ENCODE measurements around the gene RGS13.

RGS13 gene, protein sequence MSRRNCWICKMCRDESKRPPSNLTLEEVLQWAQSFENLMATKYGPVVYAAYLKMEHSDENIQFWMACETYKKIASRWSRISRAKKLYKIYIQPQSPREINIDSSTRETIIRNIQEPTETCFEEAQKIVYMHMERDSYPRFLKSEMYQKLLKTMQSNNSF

GRCh38 chr1:192635939-192636338 lies at the start of gene RGS13:
TSS of gene RGS13 (plus strand) at chr1:192636147. CDS start at chr1:192644335, 8,188 bp downstream.
- no peak for DNase-seq

GRCh38 chr1:192587386-192588266 lies 48.3 kb upstream of the RGS13 start:
- DNase-seq, result no peak

- DNase-seq, result no peak
Measured at GRCh38 chr1:192588546-192588945, 47.4 kb upstream of the RGS13 start.

DNA sequence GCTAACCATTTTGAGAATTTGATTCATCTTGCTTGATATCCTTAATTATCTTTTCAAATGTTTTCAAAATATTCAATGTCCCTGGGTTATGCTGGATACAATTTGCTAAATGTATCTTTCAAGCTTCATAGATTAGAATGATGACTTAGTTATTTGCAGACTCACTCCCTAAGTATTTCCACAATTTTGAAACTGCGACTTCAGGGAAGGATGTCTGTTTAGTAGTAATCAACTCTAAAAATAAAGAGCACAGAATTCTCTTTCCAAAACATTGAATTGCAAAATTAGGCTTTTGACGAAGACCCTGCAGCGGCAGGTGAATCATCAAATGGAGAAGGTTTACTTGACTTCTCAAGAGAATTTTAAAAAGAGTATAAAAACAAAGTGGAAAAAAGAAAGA lies 46.1 kb upstream of the RGS13 start:
- no peak for DNase-seq

DNA sequence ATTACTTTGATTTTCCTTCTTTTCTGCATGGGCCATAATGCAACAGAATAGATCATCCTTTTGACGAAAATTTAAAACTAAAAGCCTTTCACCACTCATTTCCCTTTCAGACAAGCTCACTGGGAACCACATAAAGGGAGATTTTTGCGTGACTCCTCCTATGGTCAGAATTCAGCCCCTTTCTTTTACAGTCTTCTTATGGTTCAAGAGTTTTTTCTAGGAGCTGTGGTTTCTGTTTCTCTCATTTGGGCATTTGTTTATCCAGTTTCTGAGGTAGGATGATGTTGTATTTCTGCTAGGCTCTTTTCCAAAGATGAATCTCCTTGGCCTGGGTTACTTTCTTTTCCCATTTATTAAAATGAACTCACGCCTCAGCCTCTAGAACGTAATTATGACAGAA lies 43.4 kb upstream of the RGS13 start:
- DNase-seq, result no peak

DNA sequence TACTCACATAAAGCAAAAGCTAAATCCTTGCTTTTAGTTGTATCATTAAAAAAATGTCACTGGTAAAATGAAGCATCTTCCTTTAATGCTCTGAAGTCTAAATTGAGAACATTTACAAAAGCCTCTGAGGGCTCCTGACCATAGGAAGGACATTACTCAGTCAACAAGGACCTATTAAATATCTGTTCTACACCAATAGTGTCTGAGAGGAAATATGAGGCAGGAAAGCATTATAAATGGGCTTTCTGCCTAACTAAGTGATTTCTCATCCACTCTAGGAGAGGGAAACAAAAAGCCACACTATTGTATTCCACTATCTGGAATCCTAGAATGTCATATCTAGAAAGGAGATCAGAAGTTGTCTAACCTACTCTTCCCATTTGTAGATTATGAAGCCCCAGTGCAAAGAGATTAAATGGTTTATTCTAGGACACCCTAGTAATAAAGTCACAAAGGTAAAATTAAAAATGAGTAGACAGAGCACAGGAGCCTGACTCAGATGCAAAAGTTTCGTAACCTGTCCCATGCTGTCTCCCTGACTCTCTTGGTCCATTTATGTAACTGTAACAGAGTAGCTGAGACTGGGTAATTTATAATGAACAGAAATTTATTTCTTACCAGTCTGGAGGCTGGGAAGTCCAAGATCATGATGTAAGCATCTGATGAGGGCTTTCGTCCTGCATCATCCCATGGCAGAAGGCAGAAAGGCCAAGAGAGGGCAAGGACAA lies 42.8 kb upstream of the RGS13 start:
- DNase-seq, result no peak

- no peak for DNase-seq
Measured at GRCh38 chr1:192595299-192595698, 40.6 kb upstream of the RGS13 start.

GRCh38 chr1:192598589-192598988 lies 37.4 kb upstream of the RGS13 start:
- no peak for DNase-seq

GRCh38 chr1:192600275-192600674 lies 35.7 kb upstream of the RGS13 start:
- no peak for DNase-seq

DNA sequence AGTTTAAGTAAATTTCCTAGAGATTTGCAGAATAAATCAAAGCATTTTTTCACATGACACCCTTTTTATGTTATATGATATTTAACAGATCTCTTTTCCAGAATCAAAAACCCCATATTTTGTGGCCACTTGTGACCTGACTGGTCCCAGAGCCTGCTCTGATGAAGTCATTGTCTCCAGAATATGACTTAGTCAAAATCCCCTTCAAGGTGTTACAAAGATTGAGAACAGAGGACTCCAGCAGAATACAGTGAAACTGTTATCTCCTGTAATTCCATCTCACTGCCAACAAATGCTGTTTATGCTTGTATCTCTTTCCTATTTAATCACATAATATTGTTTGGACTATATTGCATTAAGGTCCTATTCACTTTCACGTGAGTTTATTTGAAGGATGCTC lies 34.8 kb upstream of the RGS13 start:
- no peak for DNase-seq

DNA sequence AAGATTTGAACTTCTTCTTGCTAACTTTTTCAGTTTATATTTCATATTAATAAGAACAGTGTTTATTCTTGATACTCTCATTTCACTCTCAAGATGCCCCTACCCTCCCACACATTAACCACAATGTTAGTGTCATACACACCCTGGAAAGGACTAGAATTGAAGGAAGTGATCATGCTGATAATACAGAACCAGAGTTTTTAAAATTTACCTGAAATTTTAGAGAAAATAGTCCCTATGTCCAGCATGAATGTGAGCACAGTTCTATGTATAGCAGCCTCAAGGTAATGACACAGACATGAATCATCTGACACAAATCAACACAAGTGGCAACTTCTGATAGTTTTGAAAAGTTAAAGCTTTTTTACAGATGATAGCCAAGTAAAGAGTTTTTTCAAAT lies 34.4 kb upstream of the RGS13 start:
- DNase-seq, result no peak

DNA sequence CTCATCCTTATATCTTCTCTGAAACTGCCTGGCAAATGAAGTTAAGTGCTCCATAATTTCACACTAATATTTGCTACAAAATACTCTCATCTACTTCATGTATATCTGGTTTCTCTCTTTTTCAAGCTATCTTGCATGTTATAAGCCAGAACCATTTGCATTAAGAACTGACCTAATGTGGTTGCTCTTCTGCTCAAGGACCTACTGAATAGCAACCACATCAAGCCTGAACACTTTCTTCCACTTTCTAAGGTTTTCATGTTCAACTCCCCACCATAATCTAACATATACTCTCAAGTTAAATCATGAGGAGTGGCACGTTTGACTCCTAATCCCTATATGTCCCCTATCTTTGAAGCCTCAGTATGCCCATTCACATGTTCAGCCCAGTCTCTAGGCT lies 33.2 kb upstream of the RGS13 start:
- DNase-seq, result no peak

- DNase-seq, result no peak
Measured at GRCh38 chr1:192603218-192603787, 32.6 kb upstream of the RGS13 start.

DNA sequence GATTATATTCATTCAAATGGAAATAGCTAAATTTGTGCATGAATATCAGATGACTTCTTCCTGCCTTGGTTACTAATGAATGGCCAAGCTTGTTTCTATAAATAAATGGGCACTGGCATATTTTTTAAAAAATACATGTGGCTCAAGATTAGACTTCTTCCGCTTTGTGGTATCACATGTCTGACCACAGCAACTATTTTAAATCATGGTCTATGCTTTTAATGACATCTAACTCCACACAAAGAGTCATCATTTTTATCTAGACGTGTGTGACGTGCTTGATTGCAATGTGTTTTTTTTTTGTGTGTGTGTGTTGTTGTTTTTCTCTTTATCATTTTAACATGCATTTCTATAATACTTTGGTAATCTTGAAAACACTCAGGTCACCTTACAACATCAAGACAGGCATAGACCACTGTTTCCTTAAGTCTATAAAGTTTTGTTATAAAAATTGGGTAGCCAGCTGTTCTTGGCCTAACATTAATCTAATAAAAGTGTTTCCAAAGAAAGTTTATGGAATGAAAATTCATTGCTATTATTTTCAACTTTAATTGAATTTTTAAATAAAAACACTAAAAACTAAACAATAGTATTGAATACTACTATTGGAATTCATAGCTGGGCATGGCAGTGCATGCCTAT lies 30.8 kb upstream of the RGS13 start:
- no peak for DNase-seq

GRCh38 chr1:192608671-192609070 lies 27.3 kb upstream of the RGS13 start:
- DNase-seq, result no peak

DNA sequence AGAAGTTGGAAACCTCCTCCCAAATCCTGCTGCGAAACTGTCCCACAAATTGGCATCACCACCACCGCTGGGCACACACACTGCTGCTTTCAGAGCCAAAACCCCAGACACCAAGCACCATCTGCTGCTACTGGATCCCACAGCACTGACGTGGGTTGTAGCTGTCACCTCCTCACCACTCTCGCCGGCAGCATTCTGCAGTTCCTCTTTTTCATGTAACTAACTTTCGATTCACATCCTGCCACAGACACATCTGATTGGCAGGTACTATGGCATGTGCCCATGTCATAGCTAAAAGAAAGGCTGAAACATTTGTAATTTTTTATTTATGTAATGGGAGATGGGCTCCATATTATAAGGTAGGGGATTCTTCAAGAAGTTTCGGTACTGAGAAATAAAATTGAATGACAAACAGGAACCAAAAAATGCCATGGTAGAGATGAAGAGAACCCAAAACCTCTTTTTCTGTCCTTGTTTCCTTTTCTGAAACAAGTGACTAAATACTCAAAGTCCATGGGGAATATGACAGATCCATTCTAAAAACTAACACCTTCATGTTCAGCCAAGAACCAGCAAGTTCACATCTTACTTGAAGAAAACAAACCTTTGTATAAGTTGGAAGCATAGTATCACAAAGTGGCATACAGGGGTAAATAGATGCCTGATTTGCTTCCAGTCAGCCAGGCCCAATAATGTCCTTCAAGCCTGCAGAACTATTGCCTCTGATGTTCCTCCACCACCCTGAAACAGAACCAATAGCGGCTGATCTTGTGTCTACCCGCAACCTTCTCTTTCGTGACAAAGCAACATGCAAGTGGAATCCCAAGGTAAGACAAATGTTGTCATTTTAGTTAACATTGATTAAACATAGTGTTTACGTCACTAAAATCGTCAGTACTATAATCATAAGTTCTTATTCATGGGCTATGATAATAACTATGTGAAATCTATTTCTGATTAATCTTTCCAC lies 26.6 kb upstream of the RGS13 start:
- peak; percentile 38 to 55 for DNase-seq

GRCh38 chr1:192610112-192610889 lies 25.6 kb upstream of the RGS13 start:
- DNase-seq, result no peak

GRCh38 chr1:192615055-192615454 lies 20.9 kb upstream of the RGS13 start:
- DNase-seq, result no peak

- DNase-seq, result no peak
Measured at GRCh38 chr1:192620071-192620635, 15.8 kb upstream of the RGS13 start.

DNA sequence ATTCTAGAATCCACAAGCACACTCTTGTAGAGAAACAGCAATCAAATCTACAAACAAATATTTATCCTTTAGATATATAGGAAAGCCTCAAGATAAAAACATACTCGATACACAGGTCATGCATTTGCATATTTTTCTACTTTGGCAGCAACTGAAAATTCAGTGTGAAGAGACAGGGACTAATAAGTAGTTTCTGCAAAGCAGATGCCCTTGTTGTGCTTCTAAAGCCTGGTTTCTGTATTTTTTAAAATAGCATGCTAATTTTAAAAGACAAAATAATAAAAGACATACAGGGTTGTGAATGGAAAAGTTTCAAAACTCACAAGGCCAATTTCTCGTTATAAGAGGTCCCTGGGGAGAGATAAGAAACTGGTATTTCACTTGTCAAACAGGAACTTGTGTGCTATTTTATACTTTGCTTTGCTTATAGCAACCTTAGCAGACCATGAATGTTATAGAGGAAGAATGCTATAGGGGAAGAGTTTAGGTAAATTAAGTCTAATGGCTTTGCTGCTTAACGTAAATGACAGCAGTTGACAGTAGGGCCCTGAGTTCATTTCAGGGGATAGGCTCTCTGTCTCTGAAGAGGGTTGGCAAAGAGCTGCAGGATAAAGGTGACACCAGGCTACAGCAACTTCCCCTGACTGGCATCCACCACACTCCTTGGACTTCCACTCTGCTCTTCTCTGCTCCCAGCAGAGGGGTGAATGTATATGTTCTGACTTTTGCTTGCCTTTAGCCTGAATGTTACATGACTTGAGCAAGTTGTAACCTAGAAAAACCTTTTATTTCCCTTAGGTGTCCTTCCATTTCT lies 9.4 kb upstream of the RGS13 start:
- no peak for DNase-seq
